GM12873 (cell line): Measurements from ENCODE around the gene KRT4.

ENCODE experiments used
- TF ChIP-seq, protein P1 (sequence below): IDR thresholded peaks from 2 replicates; pipeline ENCODE4 v1.5.1; 2012; ENCODE audit warnings: low read depth, mild to moderate bottlenecking, moderate library complexity, low read length, control low read depth; ENCODE audit not compliant: insufficient read depth; ENCODE audit errors: missing control alignments

KRT4 gene

DNA sequence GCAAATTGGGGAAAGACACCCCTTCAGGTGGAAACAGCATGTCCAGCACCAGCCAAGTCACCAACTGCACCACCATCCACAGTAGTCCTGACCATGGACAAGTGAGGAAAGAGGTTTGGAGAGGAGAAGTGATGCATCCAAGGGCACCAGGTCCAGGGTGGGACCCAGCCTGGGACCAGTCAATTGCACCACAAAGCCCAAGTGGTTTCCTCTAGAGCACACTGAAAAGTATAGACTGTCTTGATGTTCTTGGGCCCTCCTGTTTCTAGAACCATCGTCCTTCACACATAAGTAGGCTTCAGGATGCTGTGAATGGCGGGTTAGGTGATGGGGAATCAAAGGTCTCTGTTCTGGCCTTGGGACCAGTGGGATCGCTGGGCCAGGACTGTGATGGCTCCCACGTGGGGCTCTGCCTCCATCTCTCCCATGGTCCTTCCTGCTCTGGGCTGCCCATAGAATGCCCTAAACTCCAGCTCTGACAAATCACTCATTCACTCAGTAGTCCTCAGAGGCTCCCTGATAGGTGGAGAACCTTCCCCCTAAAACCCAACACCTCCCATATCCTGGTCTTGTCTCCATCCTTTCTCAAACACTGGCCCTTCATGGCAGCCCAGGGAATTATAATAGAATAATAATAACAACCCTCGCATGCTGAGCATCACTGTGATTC is 11.0 kb upstream of the KRT4 start:
- TF ChIP-seq, protein P1, sequence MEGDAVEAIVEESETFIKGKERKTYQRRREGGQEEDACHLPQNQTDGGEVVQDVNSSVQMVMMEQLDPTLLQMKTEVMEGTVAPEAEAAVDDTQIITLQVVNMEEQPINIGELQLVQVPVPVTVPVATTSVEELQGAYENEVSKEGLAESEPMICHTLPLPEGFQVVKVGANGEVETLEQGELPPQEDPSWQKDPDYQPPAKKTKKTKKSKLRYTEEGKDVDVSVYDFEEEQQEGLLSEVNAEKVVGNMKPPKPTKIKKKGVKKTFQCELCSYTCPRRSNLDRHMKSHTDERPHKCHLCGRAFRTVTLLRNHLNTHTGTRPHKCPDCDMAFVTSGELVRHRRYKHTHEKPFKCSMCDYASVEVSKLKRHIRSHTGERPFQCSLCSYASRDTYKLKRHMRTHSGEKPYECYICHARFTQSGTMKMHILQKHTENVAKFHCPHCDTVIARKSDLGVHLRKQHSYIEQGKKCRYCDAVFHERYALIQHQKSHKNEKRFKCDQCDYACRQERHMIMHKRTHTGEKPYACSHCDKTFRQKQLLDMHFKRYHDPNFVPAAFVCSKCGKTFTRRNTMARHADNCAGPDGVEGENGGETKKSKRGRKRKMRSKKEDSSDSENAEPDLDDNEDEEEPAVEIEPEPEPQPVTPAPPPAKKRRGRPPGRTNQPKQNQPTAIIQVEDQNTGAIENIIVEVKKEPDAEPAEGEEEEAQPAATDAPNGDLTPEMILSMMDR = no peak

DNA sequence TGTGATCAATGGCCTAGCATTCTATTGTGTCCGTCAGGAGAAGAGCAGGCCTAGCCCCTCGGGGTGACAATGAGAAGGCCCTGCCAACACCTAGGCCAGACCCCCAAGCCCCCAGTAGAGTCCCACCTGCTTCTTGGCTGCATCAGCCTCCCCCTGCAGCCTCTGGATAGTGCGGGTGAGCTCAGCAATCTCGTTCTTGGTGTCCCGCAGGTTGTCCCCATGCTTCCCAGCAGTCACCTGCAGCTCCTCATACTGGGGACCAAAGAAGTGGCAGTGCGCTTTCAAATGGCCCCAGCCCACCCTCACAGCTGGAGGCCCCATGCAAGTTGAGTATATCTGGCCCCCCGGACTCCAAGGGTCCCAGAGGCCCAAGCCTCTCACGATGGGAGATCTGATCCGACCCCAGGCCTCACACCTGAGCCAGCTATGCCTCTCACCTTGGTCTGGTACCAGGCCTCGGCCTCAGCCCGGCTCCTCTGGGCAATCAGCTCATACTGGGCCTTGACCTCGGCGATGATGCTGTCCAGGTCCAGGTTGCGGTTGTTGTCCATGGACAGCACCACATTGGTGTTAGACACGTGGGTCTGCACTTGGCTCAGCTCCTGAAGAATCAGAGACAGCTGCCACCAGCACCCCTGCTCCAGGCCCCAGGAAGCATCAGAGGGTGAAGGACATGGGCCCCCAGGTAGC is 10.0 kb upstream of the KRT4 start:
- TF ChIP-seq, protein P1 = no peak

DNA sequence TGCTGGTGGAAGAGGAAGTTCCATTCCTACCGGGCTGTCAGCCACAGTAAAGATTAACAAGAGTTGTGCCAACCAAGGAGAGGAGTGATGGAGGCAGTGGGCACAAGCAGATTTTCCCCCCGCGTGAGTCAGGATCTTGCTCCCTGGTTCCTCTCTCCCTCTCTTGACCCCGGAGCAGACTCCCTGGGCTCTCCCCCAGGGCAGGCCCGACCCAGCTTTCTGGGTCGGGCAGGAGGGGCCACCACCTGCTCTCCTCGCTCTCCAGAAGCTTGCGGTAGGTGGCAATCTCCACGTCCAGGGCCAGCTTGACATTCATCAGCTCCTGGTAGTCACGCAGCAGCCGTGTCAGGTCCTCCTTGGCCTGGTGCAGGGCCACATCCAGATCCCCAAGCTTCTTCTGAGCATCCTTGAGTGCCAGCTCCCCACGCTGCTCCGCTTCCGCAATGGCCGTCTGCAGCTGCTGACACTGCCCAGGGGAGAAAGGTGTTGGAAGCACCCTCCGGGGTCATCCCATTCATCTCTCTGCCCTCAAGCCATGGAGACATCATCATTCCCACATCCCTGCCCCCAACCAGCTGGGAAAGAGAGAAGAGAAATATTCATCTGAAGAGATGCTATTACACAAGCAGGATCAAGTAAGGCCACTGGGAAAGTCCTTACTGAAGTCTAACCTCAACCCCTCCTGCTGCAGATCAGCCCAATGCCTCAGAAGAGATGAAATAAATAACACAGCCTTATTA is 9.0 kb upstream of the KRT4 start:
- TF ChIP-seq, protein P1 = no peak

DNA sequence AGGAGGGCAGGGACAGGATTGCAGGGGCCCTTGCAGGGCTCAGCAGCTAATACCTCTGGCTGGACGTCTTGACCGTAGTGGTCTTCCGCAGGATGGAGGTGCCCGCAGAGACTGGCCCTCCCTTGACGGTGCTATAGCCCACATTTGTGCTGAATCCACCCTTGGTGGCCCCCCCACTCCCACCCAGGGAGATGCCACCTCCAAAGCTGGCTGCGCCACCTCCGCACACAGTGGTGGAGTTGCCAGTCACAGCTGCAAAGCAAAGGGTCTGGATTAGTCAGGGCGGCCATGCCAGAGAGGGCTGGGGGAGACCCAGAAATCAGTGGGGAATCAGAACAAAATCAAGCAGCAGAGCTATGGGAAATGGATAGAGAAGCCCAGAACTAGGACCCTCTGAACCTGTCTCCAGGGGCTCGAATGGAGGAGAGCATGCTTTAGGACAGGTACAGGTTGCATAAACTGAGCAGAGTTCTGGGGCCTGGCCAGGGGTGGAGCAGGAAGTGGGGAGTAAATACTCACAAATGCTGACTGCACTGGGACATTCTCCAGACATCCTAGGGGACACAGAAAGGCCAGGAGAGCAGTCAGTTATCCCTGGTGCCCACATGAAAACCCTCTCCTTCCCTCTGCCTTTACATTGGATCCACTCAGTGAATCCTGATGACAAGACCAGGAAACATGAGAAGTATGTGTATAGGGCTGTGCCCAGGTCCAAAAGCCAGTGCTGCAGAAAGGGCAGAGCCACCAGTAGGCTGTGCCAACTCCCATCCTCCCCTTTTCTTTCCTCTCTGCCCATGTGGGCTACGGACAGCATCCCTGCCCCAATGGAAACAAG is 8.1 kb upstream of the KRT4 start:
- TF ChIP-seq, protein P1 = no peak

DNA sequence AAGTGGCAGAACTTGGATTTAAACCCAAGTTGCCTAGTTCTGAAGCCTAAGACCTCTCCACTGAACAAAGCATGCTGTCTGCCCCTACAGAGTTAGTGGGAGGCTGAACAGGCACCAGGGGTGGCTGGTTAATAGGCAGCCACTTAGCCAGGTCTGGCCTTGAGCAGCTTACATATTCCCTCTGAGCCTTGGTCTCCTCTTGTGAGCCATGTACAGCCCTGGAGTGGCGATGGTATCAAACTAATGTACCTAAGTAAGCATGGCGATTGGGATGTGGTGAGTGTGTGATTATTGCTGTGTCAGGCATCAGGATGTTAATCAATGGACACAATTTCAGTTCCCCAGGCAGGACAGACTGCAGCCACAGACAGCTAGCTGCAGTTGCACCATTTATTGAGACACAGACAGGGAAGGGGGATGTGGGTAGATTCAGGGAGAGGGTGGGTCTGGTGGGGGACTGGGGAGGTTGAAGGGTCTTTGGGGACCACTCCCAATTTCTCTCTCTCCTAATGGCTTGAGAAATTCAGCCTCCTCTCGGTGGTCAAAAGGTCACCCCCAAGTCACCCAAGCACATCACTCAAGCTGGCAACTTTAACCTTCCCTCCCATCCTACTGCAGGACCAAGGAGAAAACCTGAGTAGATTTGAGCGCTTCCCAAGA is 7.3 kb upstream of the KRT4 start:
- TF ChIP-seq, protein P1 = no peak

DNA sequence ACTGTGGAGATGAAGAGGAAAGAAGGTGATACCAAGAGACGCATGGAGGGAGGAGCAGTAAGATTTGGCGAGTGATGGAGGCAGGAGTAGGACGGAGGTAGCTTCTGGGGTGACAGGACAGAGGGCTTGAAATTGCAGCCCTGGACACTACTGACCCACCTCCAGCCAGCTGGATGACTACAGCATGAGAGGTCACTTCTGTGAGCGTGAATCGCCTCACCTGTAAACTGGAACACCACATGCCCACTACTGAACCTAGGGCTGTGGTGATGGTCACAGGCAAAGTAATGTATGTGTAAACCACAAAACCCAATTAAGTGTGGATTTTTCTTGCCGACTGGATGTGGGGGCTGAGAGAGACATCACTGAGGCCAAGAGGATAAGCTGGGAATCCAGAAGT is 6.6 kb upstream of the KRT4 start:
- TF ChIP-seq, protein P1 = no peak
